H1 (cell line): Measurements from ENCODE around the gene ADAMTS15. TPM values are rescaled to one million over a fixed set of nuclear protein-coding genes. Genes with fewer than 3 reads are reported as not detected.

Source experiments
- CTCF ChIA-PET: fragments of 300-600 bp; sonication (Branson Sonifier 250); formaldehyde crosslinking; loops from one replicate; lab custom pipeline; 2021; ENCODE audit not compliant: partially characterized antibody; lab: Charles Lee
- POLR2A ChIA-PET: fragments of 300-600 bp; sonication (Branson Sonifier 250); formaldehyde crosslinking; loops from one replicate; lab custom pipeline; 2021; ENCODE audit warnings: inconsistent platforms; ENCODE audit not compliant: partially characterized antibody; lab: Charles Lee
- DNase-seq, 2 experiments: peaks; one replicate each; pipeline versions ENCODE4 v3.0.0 to v3.0.0-alpha.2; 2010 to 2022; ENCODE audit warnings: low spot score in 2 of 2, low read depth in 1 of 2, mixed read lengths in 1 of 2
- FAIRE-seq: peaks from 2 replicates; lab custom pipeline; 2011; peaks lifted over from hg19 to GRCh38; lab: Jason Lieb, UNC
- H2AFZ ChIP-seq: 2 replicates; pipeline ENCODE4 v1.8.1; 2012; ENCODE audit warnings: low read length, inconsistent platforms
- H2AK5ac ChIP-seq: 2 replicates; pipeline ENCODE4 v1.6.1; 2013; ENCODE audit warnings: low read depth, low read length
- H2BK120ac ChIP-seq: replicated peaks from 2 replicates; pipeline ENCODE3; 2013; ENCODE audit warnings: low read depth, low read length, inconsistent platforms
- H2BK12ac ChIP-seq: 2 replicates; pipeline ENCODE4 v1.6.1; 2013; ENCODE audit warnings: low read depth, low read length
- H2BK15ac ChIP-seq: 2 replicates; pipeline ENCODE4 v1.6.1; 2013; ENCODE audit warnings: low read length
- H2BK20ac ChIP-seq: 2 replicates; pipeline ENCODE4 v1.6.1; 2013; ENCODE audit warnings: low read length
- H2BK5ac ChIP-seq: 2 replicates; pipeline ENCODE4 v1.6.1; 2013; ENCODE audit warnings: low read depth, low read length
- H3K14ac ChIP-seq: 2 replicates; pipeline ENCODE4 v1.6.1; 2013; ENCODE audit warnings: inconsistent platforms; ENCODE audit not compliant: insufficient read length
- H3K18ac ChIP-seq: 2 replicates; pipeline ENCODE4 v1.6.1; 2013; ENCODE audit warnings: low read length; ENCODE audit errors: extremely low read depth
- H3K23ac ChIP-seq: 2 replicates; pipeline ENCODE4 v1.6.1; 2013; ENCODE audit warnings: inconsistent platforms; ENCODE audit not compliant: insufficient read length
- H3K23me2 ChIP-seq: 2 replicates; pipeline ENCODE4 v1.6.1; 2013; ENCODE audit warnings: low read depth, low read length
- H3K27ac ChIP-seq: 2 replicates; pipeline ENCODE4 v1.6.1; 2011; ENCODE audit warnings: low read depth, low read length, inconsistent platforms
- H3K27me3 ChIP-seq, 4 experiments: replicated peaks in 1 of 4; 1 replicate in 1 of 4; 2 replicates in 3 of 4; pipeline versions ENCODE4 v1.6.1 to v1.8.1; 2011 to 2013; ENCODE audit warnings: low read length in 3 of 4, mild to moderate bottlenecking in 3 of 4, inconsistent platforms in 2 of 4, mixed read lengths in 2 of 4, moderate library complexity in 1 of 4; ENCODE audit not compliant: control insufficient read depth in 3 of 4, insufficient read depth in 3 of 4; ENCODE audit errors: extremely low read depth in 1 of 4
- H3K36me3 ChIP-seq, 4 experiments: 2 replicates each; pipeline versions ENCODE4 v1.6.1 to v1.8.1; 2011 to 2013; ENCODE audit warnings: mild to moderate bottlenecking in 4 of 4, low read length in 3 of 4, moderate library complexity in 2 of 4, control low read depth in 1 of 4, inconsistent platforms in 1 of 4; ENCODE audit not compliant: insufficient read depth in 4 of 4, control insufficient read depth in 2 of 4
- H3K4ac ChIP-seq: replicated peaks from 2 replicates; pipeline ENCODE3; 2013; ENCODE audit warnings: low read length, low read depth, mixed read lengths, inconsistent platforms; ENCODE audit not compliant: insufficient read length
- H3K4me1 ChIP-seq, 4 experiments: replicated peaks in 1 of 4; 1 replicate in 1 of 4; 2 replicates in 3 of 4; pipeline versions ENCODE4 v1.6.1 to v1.8.1; 2011 to 2013; ENCODE audit warnings: low read length in 3 of 4, inconsistent platforms in 2 of 4, mixed read lengths in 1 of 4; ENCODE audit not compliant: insufficient read depth in 4 of 4, control insufficient read depth in 3 of 4
- H3K4me2 ChIP-seq, 2 experiments: 2 replicates each; pipeline versions ENCODE4 v1.6.1 to v1.8.1; 2011 to 2013; ENCODE audit warnings: low read depth in 2 of 2, low read length in 2 of 2, control low read depth in 1 of 2, inconsistent platforms in 1 of 2, mild to moderate bottlenecking in 1 of 2; ENCODE audit not compliant: insufficient read depth in 1 of 2
- H3K4me3 ChIP-seq, 4 experiments: fragments of 200-600, 300-600 bp in 1 of 4; sonication (generic), shearing (Covaris generic), sonication (Bioruptor Twin) in 1 of 4; 2 replicates each; pipeline versions ENCODE4 v1.5.1 to v1.8.1; 2011 to 2016; ENCODE audit warnings: low read length in 4 of 4, low read depth in 3 of 4, control low read depth in 2 of 4, inconsistent platforms in 2 of 4, mild to moderate bottlenecking in 2 of 4, mixed read lengths in 1 of 4, moderate library complexity in 1 of 4; ENCODE audit not compliant: insufficient read depth in 2 of 4; ENCODE audit errors: extremely low read depth in 1 of 4
- H3K56ac ChIP-seq: replicated peaks from 2 replicates; pipeline ENCODE3; 2013; ENCODE audit warnings: low read depth, mild to moderate bottlenecking, mixed read lengths, low read length, inconsistent platforms; ENCODE audit not compliant: insufficient read length
- H3K79me1 ChIP-seq: 2 replicates; pipeline ENCODE4 v1.6.1; 2013; ENCODE audit warnings: low read depth, low read length, control low read depth
- H3K79me2 ChIP-seq, 2 experiments: 2 replicates each; pipeline versions ENCODE4 v1.6.1 to v1.8.1; 2012 to 2013; ENCODE audit warnings: low read length in 2 of 2, mild to moderate bottlenecking in 2 of 2, inconsistent platforms in 1 of 2; ENCODE audit not compliant: insufficient read depth in 2 of 2, control insufficient read depth in 1 of 2
- H3K9ac ChIP-seq, 4 experiments: replicated peaks in 1 of 4; 1 replicate in 1 of 4; 2 replicates in 3 of 4; pipeline versions ENCODE4 v1.6.1 to v1.8.1; 2011 to 2013; ENCODE audit warnings: low read depth in 3 of 4, low read length in 3 of 4, control low read depth in 2 of 4, mild to moderate bottlenecking in 2 of 4, moderate library complexity in 2 of 4, inconsistent platforms in 1 of 4; ENCODE audit errors: extremely low read depth in 1 of 4
- H3K9me3 ChIP-seq, 2 experiments: 2 replicates each; pipeline versions ENCODE4 v1.6.1 to v1.8.1; 2012 to 2013; ENCODE audit warnings: mild to moderate bottlenecking in 2 of 2, moderate library complexity in 2 of 2, control low read depth in 1 of 2, inconsistent platforms in 1 of 2, low read depth in 1 of 2, low read length in 1 of 2, mixed read lengths in 1 of 2; ENCODE audit not compliant: insufficient read depth in 2 of 2
- H4K20me1 ChIP-seq, 2 experiments: replicated peaks in 1 of 2; 2 replicates each; pipeline versions ENCODE3 to v1.8.1; 2011 to 2013; ENCODE audit warnings: inconsistent platforms in 2 of 2, low read length in 2 of 2, mild to moderate bottlenecking in 1 of 2; ENCODE audit not compliant: insufficient read depth in 2 of 2, control insufficient read depth in 1 of 2
- H4K5ac ChIP-seq: 2 replicates; pipeline ENCODE4 v1.6.1; 2013; ENCODE audit warnings: low read length, low read depth, mixed read lengths, inconsistent platforms; ENCODE audit not compliant: insufficient read length
- H4K8ac ChIP-seq: 2 replicates; pipeline ENCODE4 v1.8.0; 2013; ENCODE audit warnings: mild to moderate bottlenecking, moderate library complexity, low read length, inconsistent platforms; ENCODE audit not compliant: insufficient read depth; ENCODE audit errors: extremely low read depth
- H4K91ac ChIP-seq: replicated peaks from 2 replicates; pipeline ENCODE3; 2013; ENCODE audit warnings: low read length, mixed read lengths, inconsistent platforms; ENCODE audit not compliant: insufficient read length
- ASH2L ChIP-seq: fragments of 200-600, 300-600 bp; sonication (generic); IDR thresholded peaks from one replicate; pipeline ENCODE4 v1.7.1; 2017; ENCODE audit warnings: low read length
- BRCA1 ChIP-seq: IDR thresholded peaks from 2 replicates; pipeline ENCODE4 v1.6.1; 2012; ENCODE audit warnings: low read depth, low read length, improper control_type of control experiment
- CHD1 ChIP-seq: IDR thresholded peaks from 2 replicates; pipeline ENCODE4 v1.6.1; 2012; ENCODE audit warnings: low read depth, low read length, improper control_type of control experiment
- CTBP2 ChIP-seq: IDR thresholded peaks from 2 replicates; pipeline ENCODE4 v1.7.0; 2011; ENCODE audit warnings: borderline replicate concordance, mild to moderate bottlenecking, moderate library complexity, mixed read lengths, low read length; ENCODE audit not compliant: insufficient read depth, insufficient read length
- RFX5 ChIP-seq: IDR thresholded peaks from 2 replicates; pipeline ENCODE4 v1.6.1; 2011; ENCODE audit warnings: low read depth, low read length, improper control_type of control experiment, borderline replicate concordance
- TCF12 ChIP-seq: IDR thresholded peaks from 2 replicates; pipeline ENCODE4 v1.6.1; 2011; ENCODE audit warnings: low read depth, mild to moderate bottlenecking, low read length
- TEAD4 ChIP-seq: IDR thresholded peaks from 2 replicates; pipeline ENCODE4 v1.6.1; 2012; ENCODE audit warnings: low read depth, low read length, inconsistent platforms, mixed read lengths
- YY1 ChIP-seq: IDR thresholded peaks from 2 replicates; pipeline ENCODE4 v1.6.1; 2011; ENCODE audit warnings: low read depth, mild to moderate bottlenecking, low read length
- WGBS, 2 experiments: shearing (Covaris generic) in 1 of 2; methylation state at CpG; one replicate each; pipeline versions ENCODE4 v1.1.6 to v1.1.7; 2013 to 2015; ENCODE audit warnings: low lambda C conversion rate in 2 of 2, mixed read lengths in 2 of 2, inconsistent platforms in 1 of 2, low coverage in 1 of 2, missing lambda C conversion rate in 1 of 2; ENCODE audit not compliant: insufficient replicate concordance in 2 of 2, insufficient coverage in 1 of 2, insufficient read length in 1 of 2; ENCODE audit errors: extremely low coverage in 1 of 2, missing lambda C conversion rate in 1 of 2; 5-methylcytosine and 5-hydroxymethylcytosine counted together
- polyA plus RNA-seq, 7 experiments: library from polyadenylated mRNA; depleted of rRNA in 3 of 7; stranded (reverse) in 5 of 7; unstranded in 2 of 7; fragments of >200 nt in 5 of 7; fragments of 200-250 nt in 2 of 7; gene quantifications; 1 replicate in 5 of 7; 2 replicates in 1 of 7; 4 replicates in 1 of 7; pipeline versions ENCODE4 v1.2.1 to v1.2.3, GENCODE V29; 2011 to 2013; ENCODE audit warnings: missing spikeins in 2 of 7, mixed read lengths in 2 of 7
- total RNA-seq: library from RNA; stranded (reverse); fragmentation: NEBNext Ultra II Directional; extraction: Animal tissue kit (Norgen Biotek cat#: 25700); gene quantifications from 2 replicates; pipeline ENCODE4 v1.2.1, GENCODE V29; 2021

The ADAMTS15 gene
- total and polyA plus RNA-seq, 2 of the 8 experiments (the other 6 are each of a cell fraction or from before 2014, with no cell fraction given), result 1.7 to 4.7 TPM

- peaks cover 0 to 1% of the 10 kb centered on the region in 2 experiments for H4K20me1 ChIP-seq
- no peak overlapping the region for H3K27ac ChIP-seq
- no peaks in the 10 kb centered on the region for H3K27me3 ChIP-seq
- no peak overlapping the region for H2BK120ac ChIP-seq
- no peak for FAIRE-seq
- no peak overlapping the region for H2BK20ac ChIP-seq
- H3K79me1 ChIP-seq, result no peaks in the 10 kb centered on the region
- no peak overlapping the region for H3K4me2 ChIP-seq
- H3K18ac ChIP-seq, result no peak overlapping the region
- H2BK12ac ChIP-seq, result no peak overlapping the region
- no peak overlapping the region for H2BK15ac ChIP-seq
- H2AK5ac ChIP-seq, result no peak overlapping the region
- H3K9me3 ChIP-seq, result no peaks in the 10 kb centered on the region
- H2BK5ac ChIP-seq, result no peak overlapping the region
- no peak overlapping the region for H3K4ac ChIP-seq
- no peak for TF ChIP-seq CHD1
- TF ChIP-seq BRCA1, result no peak
- TF ChIP-seq TEAD4, result no peak
- no peak for TF ChIP-seq ASH2L
- TF ChIP-seq CTBP2, result no peak
- no peak for TF ChIP-seq YY1
- no peak for TF ChIP-seq RFX5
- TF ChIP-seq TCF12, result no peak
- TF ChIP-seq, all 59 proteins: peak for 0
- Histone ChIP-seq H4K5ac (no peak overlapping the region), H2AFZ (no peak overlapping the region), H3K23ac (no peak overlapping the region), H3K9ac (no peak overlapping the region), H4K8ac (no peak overlapping the region), H3K4me1 (peaks cover 0 to 2% (median 0%) of the 10 kb centered on the region in 4 experiments; a peak in 1 of 7 replicates), H3K79me2 (no peaks in the 10 kb centered on the region), H3K23me2 (no peaks in the 10 kb centered on the region), H4K91ac (no peak overlapping the region), H3K36me3 (no peaks in the 10 kb centered on the region), H3K56ac (no peak overlapping the region), H3K14ac (no peak overlapping the region), H3K4me3 (no peak overlapping the region)
- peak in 1 of 2 experiments; percentile 44 for DNase-seq
- ChIA-PET POLR2A (no interaction called here), CTCF (interaction anchor here (1.1 to 1.2 kb wide), 2 partner anchors 40 to 43 kb away, joined by 3 to 4 read pairs; no protein-coding TSS in a partner anchor)
- 87% methylated on average over 10 of the region's 10 CpGs; no CpG with 5 or more reads in 1 of the 2 experiments for WGBS, 2 experiments
Measured at GRCh38 chr11:130478204-130478701, 29.8 kb downstream of the ADAMTS15 start.
